ENCODE results near the gene DCAKD.

DNA sequence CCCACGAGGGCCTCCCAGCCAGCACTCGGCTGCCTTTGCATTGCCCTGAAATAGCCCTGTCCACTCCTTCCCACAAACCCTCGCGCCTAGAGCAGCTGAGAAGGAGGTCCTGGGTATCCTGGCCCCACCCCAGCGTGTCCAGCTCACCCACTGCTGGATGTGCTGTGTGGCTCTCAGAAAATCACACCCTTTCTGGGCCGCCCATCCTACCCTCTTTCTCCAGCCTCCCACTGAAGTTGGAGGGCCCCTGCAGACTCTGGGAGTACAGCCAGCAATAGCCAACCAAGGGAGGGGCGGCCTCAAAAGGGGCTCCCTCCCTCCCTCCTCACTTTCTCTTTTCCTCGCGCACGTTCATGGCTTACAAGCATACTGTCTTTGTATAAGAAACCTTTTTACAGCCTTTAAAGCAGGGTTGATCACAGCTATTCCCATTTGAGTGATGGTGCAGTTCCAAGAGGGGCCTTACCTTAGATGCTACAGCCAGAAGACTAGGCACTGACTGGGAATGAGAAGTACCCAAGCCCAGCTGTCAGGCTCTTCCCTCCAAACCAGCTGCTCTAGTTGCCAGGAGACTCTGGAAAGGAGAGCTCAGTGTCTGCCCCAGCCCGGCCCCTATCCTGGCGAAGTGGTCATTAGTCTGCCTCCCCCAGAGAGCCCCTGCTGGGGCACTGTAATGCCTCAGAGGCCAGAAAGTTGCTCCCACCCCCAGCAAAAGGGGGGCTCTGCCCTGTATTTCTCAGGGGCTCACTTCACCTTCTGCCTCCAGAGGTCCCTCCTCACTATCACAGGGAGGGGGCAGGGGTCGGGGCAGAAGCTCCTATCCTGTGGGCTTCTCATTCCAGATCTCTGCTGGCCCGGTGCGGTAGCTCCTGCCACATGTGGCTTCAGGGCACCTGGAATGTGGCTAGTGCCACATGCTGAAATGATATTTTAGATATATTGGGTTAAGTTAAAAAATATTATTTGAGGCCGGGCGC lies 38.1 kb downstream of the DCAKD start:
- TF ChIP-seq CTCF (IDR thresholded peaks at IDR 0.05; ENCODE audit: low read depth, low read length) (no peak), POLR2A (IDR thresholded peaks at IDR 0.05; ENCODE audit: extremely low read depth, insufficient read length) (no peak), MAX (IDR thresholded peaks at IDR 0.05; ENCODE audit: low read depth, low read length) (no peak)

Data from NB4 (cell line).